BJ (cell line): ENCODE results near the gene FOLR1. TPM values are rescaled to one million over a fixed set of nuclear protein-coding genes. Genes with fewer than 3 reads are reported as not detected.
A peak's percentile ranks its signal among the peaks of the same experiment; 100 is the strongest.

Source experiments
- CTCF ChIA-PET: fragments of 350-600 bp; formaldehyde crosslinking; extraction: SDS; loops from one replicate; lab custom pipeline; 2021; ENCODE audit warnings: antibody characterized with exemption, inconsistent platforms; lab: Yijun Ruan, JAX
- POLR2A ChIA-PET: fragments of 300-600 bp; sonication (Branson Sonifier 250); formaldehyde crosslinking; extraction: SDS; loops from one replicate; lab custom pipeline; 2021; ENCODE audit warnings: antibody characterized with exemption; lab: Charles Lee
- DNase-seq: peaks from one replicate; pipeline ENCODE4 v3.0.0-alpha.2; 2011; ENCODE audit warnings: low read depth
- H3K27me3 ChIP-seq: 2 replicates; pipeline ENCODE4 v1.6.0; 2011; ENCODE audit warnings: low read length; ENCODE audit not compliant: control insufficient read depth, insufficient read depth
- H3K36me3 ChIP-seq: 2 replicates; pipeline ENCODE4 v1.5.1; 2011; ENCODE audit warnings: low read length; ENCODE audit not compliant: control insufficient read depth, insufficient read depth
- H3K4me3 ChIP-seq: 2 replicates; pipeline ENCODE4 v1.5.1; 2011; ENCODE audit warnings: low read depth, mild to moderate bottlenecking, control low read depth, low read length
- CTCF ChIP-seq: IDR thresholded peaks from 2 replicates; pipeline ENCODE4 v1.5.1; 2011; ENCODE audit warnings: low read depth, mild to moderate bottlenecking, control low read depth, inconsistent platforms, low read length, moderate library complexity; ENCODE audit not compliant: insufficient read depth
- polyA plus RNA-seq: library from polyadenylated mRNA; depleted of rRNA; stranded (reverse); fragments of >200 nt; gene quantifications from 2 replicates; pipeline ENCODE4 v1.2.3, GENCODE V29; 2011

The FOLR1 gene
- polyA plus RNA-seq, 1 experiment, result 1.2 TPM

GRCh38 chr11:72235351-72236057 is 43.6 kb downstream of the FOLR1 start:
- Histone ChIP-seq H3K36me3 (peaks cover 52% of the 10 kb centered on the region), H3K27me3 (no peaks in the 10 kb centered on the region), H3K4me3 (no peak overlapping the region)
- CTCF ChIA-PET, result interaction anchor here (1.0 to 4.6 kb wide), 6 partner anchors 9 to 196 kb away, joined by 3 to 57 read pairs (median 3); partner anchors contain the start of genes ANAPC15 and INPPL1
- POLR2A ChIA-PET, result no interaction called here
- no peak for TF ChIP-seq CTCF
- DNase-seq, result no peak

GRCh38 chr11:72236083-72236697 is 44.2 kb downstream of the FOLR1 start:
- DNase-seq, result no peak
- no peak for TF ChIP-seq CTCF
- H3K4me3 ChIP-seq, result no peak overlapping the region
- H3K27me3 ChIP-seq, result peaks cover 5% of the 10 kb centered on the region
- POLR2A ChIA-PET, result no interaction called here
- peaks cover 46% of the 10 kb centered on the region for H3K36me3 ChIP-seq
- CTCF ChIA-PET, result interaction anchor here (0.9 to 4.6 kb wide), 8 partner anchors 9 to 195 kb away, joined by 3 to 57 read pairs (median 3); partner anchors contain the start of genes ANAPC15 and INPPL1

- H3K27me3 ChIP-seq, result peaks cover 7% of the 10 kb centered on the region
- H3K36me3 ChIP-seq, result peaks cover 42% of the 10 kb centered on the region
- ChIA-PET CTCF (interaction anchor here (0.9 to 4.6 kb wide), 9 partner anchors 9 to 258 kb away, joined by 3 to 57 read pairs (median 3); partner anchors contain the start of genes ANAPC15 and INPPL1), POLR2A (no interaction called here)
- no peak for TF ChIP-seq CTCF
- DNase-seq, result no peak
- H3K4me3 ChIP-seq, result no peak overlapping the region
Observed at GRCh38 chr11:72236774-72237111, 44.8 kb downstream of the FOLR1 start.

GRCh38 chr11:72237112-72237931 is 45.4 kb downstream of the FOLR1 start:
- POLR2A ChIA-PET, result no interaction called here
- CTCF ChIA-PET, result interaction anchor here (0.9 to 4.6 kb wide), 18 partner anchors 8 to 261 kb away, joined by 3 to 57 read pairs (median 3); partner anchors contain the start of genes ANAPC15, INPPL1 and TOMT
- H3K27me3 ChIP-seq, result peaks cover 9% of the 10 kb centered on the region
- no peak for TF ChIP-seq CTCF
- no peak overlapping the region for H3K4me3 ChIP-seq
- DNase-seq, result no peak
- peaks cover 36% of the 10 kb centered on the region for H3K36me3 ChIP-seq

- CTCF ChIA-PET, result interaction anchor here (0.6 to 4.6 kb wide), 20 partner anchors 10 to 262 kb away, joined by 3 to 57 read pairs (median 3); partner anchors contain the start of genes INPPL1 and TOMT
- DNase-seq, result no peak
- POLR2A ChIA-PET, result no interaction called here
- TF ChIP-seq CTCF, result peak; percentile 81
- no peak overlapping the region for H3K4me3 ChIP-seq
- H3K27me3 ChIP-seq, result peaks cover 11% of the 10 kb centered on the region
- peaks cover 29% of the 10 kb centered on the region for H3K36me3 ChIP-seq
Observed at GRCh38 chr11:72238040-72238450, 46.1 kb downstream of the FOLR1 start.
